Endothelial cell of umbilical vein (primary cell): ENCODE data around the gene ZFYVE21. TPM values are rescaled to one million over a fixed set of nuclear protein-coding genes. Genes with fewer than 3 reads are reported as not detected.

ENCODE experiments used
- BruUV-seq: library from RNA; stranded (reverse); fragments of 400-500 nt; replicated peaks from 2 replicates; lab custom pipeline; 2021; lab: Mats Ljungman, UMichigan
- CTCF ChIA-PET: fragments of 300-600, 350-600 bp; sonication (Branson Sonifier 250); formaldehyde crosslinking; loops from one replicate; lab custom pipeline; 2021; ENCODE audit warnings: antibody characterized with exemption, inconsistent platforms; lab: Charles Lee
- POLR2A ChIA-PET: fragments of 300-600, 350-600 bp; sonication (Branson Sonifier 250); formaldehyde crosslinking; loops from one replicate; lab custom pipeline; 2021; ENCODE audit warnings: antibody characterized with exemption, inconsistent platforms; lab: Charles Lee
- DNase-seq: peaks from one replicate; pipeline ENCODE4 v3.0.0-alpha.2; 2011; ENCODE audit warnings: low read depth, low spot score
- FAIRE-seq: peaks from 2 replicates; lab custom pipeline; 2011; peaks lifted over from hg19 to GRCh38; lab: Jason Lieb, UNC
- H2AFZ ChIP-seq: 2 replicates; pipeline ENCODE4 v1.6.0; 2012; ENCODE audit warnings: low read depth, low read length, control low read depth, inconsistent platforms
- H3K27ac ChIP-seq: 2 replicates; pipeline ENCODE4 v1.5.1; 2011; ENCODE audit warnings: low read depth, mild to moderate bottlenecking, control low read depth, low read length, moderate library complexity; ENCODE audit not compliant: insufficient read depth
- H3K27me3 ChIP-seq, 2 experiments: 2 replicates each; pipeline versions ENCODE4 v1.6.0 to v1.6.1; 2011; ENCODE audit warnings: low read length in 2 of 2, mixed read lengths in 1 of 2; ENCODE audit not compliant: control insufficient read depth in 2 of 2, insufficient read depth in 2 of 2
- H3K36me3 ChIP-seq, 2 experiments: 2 replicates in 1 of 2; 3 replicates in 1 of 2; pipeline ENCODE4 v1.5.1; 2011; ENCODE audit warnings: low read length in 2 of 2, mild to moderate bottlenecking in 1 of 2, moderate library complexity in 1 of 2; ENCODE audit not compliant: control insufficient read depth in 2 of 2, insufficient read depth in 2 of 2; ENCODE audit errors: extremely low read depth in 1 of 2
- H3K4me1 ChIP-seq: 3 replicates; pipeline ENCODE4 v1.5.1; 2011; ENCODE audit warnings: mild to moderate bottlenecking, low read length; ENCODE audit not compliant: control insufficient read depth, insufficient read depth; ENCODE audit errors: extremely low read depth
- H3K4me2 ChIP-seq: 2 replicates; pipeline ENCODE4 v1.6.1; 2011; ENCODE audit warnings: low read length, control low read depth, mixed read lengths; ENCODE audit not compliant: insufficient read depth
- H3K4me3 ChIP-seq, 3 experiments: fragments of 200-600 bp in 1 of 3; sonication (generic), shearing (Covaris generic) in 1 of 3; replicated peaks in 1 of 3; 2 replicates each; pipeline ENCODE4 v1.5.1; 2011 to 2016; ENCODE audit warnings: control low read depth in 3 of 3, low read length in 3 of 3, mild to moderate bottlenecking in 2 of 3, inconsistent platforms in 1 of 3, low read depth in 1 of 3, moderate library complexity in 1 of 3; ENCODE audit not compliant: insufficient read depth in 1 of 3
- H3K79me2 ChIP-seq: 2 replicates; pipeline ENCODE4 v1.6.0; 2012; ENCODE audit warnings: low read length, inconsistent platforms; ENCODE audit not compliant: control insufficient read depth, insufficient read depth
- H3K9ac ChIP-seq: replicated peaks from 2 replicates; pipeline ENCODE3; 2011; ENCODE audit warnings: low read length, control low read depth; ENCODE audit not compliant: insufficient read depth; ENCODE audit errors: extremely low read depth
- H3K9me1 ChIP-seq: replicated peaks from 3 replicates; pipeline ENCODE4 v1.6.0; 2011; ENCODE audit warnings: mild to moderate bottlenecking, low read length; ENCODE audit not compliant: control insufficient read depth, insufficient read depth; ENCODE audit errors: extremely low read depth
- H3K9me3 ChIP-seq: replicated peaks from 2 replicates; pipeline ENCODE4 v1.5.1; 2012; ENCODE audit warnings: low read length, inconsistent platforms; ENCODE audit not compliant: control insufficient read depth, insufficient read depth
- H4K20me1 ChIP-seq: replicated peaks from 2 replicates; pipeline ENCODE3; 2011; ENCODE audit warnings: mild to moderate bottlenecking, low read length; ENCODE audit not compliant: control insufficient read depth, insufficient read depth; ENCODE audit errors: extremely low read depth
- EZH2 ChIP-seq: IDR thresholded peaks from 2 replicates; pipeline ENCODE4 v1.6.1; 2012; ENCODE audit warnings: borderline replicate concordance, low read depth, mild to moderate bottlenecking, moderate library complexity, low read length, inconsistent platforms; ENCODE audit not compliant: severe bottlenecking
- FOS ChIP-seq: IDR thresholded peaks from 2 replicates; pipeline ENCODE4 v1.6.1; 2011; ENCODE audit warnings: mild to moderate bottlenecking, low read length, moderate library complexity, borderline replicate concordance; ENCODE audit not compliant: insufficient read depth
- GATA2 ChIP-seq: IDR thresholded peaks from 2 replicates; pipeline ENCODE4 v1.7.0; 2011; ENCODE audit warnings: low read depth, mild to moderate bottlenecking, moderate library complexity, mixed read lengths, low read length; ENCODE audit not compliant: insufficient read length, insufficient read depth
- JUN ChIP-seq: IDR thresholded peaks from 2 replicates; pipeline ENCODE4 v1.6.1; 2011; ENCODE audit warnings: borderline replicate concordance, low read depth; ENCODE audit not compliant: insufficient read length, insufficient read depth
- MYC ChIP-seq: IDR thresholded peaks from one replicate; pipeline ENCODE4 v1.6.1; 2011; ENCODE audit warnings: mild to moderate bottlenecking, low read depth, low read length
- POLR2A ChIP-seq: IDR thresholded peaks from 2 replicates; pipeline ENCODE4 v1.6.1; 2012; ENCODE audit warnings: low read depth, mild to moderate bottlenecking, control low read depth, low read length
- POLR2AphosphoS5 ChIP-seq: IDR thresholded peaks from 2 replicates; pipeline ENCODE4 v1.6.1; 2012; ENCODE audit warnings: low read depth, mild to moderate bottlenecking, control low read depth, low read length, moderate library complexity; ENCODE audit not compliant: insufficient read depth
- dilution Hi-C: fragments of 300-500 bp; cut with MboI; formaldehyde crosslinking; loops from one replicate; pipeline ENCODE4 v1.15.0; 2019; ENCODE audit warnings: low sequenced_read_pairs; ENCODE audit not compliant: extremely low pct_ligation_motif_present
- intact Hi-C: fragments of 100-400 bp; cut with micrococcal nuclease; formaldehyde crosslinking; loops from one replicate; pipeline ENCODE4 v1.10.0; 2022
- polyA plus RNA-seq, 4 experiments: library from polyadenylated mRNA; depleted of rRNA in 3 of 4; stranded (reverse) in 3 of 4; unstranded in 1 of 4; fragments of >200 nt; gene quantifications; 2 replicates each; pipeline versions ENCODE4 v1.2.1 to v1.2.3, GENCODE V29; 2011 to 2012; ENCODE audit warnings: missing spikeins in 1 of 4
- total RNA-seq: library from RNA; stranded (reverse); gene quantifications from 2 replicates; pipeline ENCODE4 v1.2.3, GENCODE V29; 2021
- TF ChIP-seq, protein P1 (sequence below), 2 donors: IDR thresholded peaks; 1 replicate in 1 of 2; 2 replicates in 1 of 2; pipeline ENCODE4 v1.5.1; 2011; ENCODE audit warnings: low read length in 2 of 2, mild to moderate bottlenecking in 2 of 2, moderate library complexity in 2 of 2, control low read depth in 1 of 2, inconsistent platforms in 1 of 2, low read depth in 1 of 2; ENCODE audit not compliant: insufficient read depth in 1 of 2; ENCODE audit errors: extremely low read depth in 1 of 2
- TF ChIP-seq, protein P2 (sequence below): IDR thresholded peaks from 2 replicates; pipeline ENCODE4 v1.6.1; 2011; ENCODE audit not compliant: insufficient read depth, insufficient read length

Gene ZFYVE21
- total and polyA plus RNA-seq, 2 donors (not counting 3 experiments of a cell fraction or from before 2014, with no cell fraction given) = 54.5 to 98.3 TPM

DNA sequence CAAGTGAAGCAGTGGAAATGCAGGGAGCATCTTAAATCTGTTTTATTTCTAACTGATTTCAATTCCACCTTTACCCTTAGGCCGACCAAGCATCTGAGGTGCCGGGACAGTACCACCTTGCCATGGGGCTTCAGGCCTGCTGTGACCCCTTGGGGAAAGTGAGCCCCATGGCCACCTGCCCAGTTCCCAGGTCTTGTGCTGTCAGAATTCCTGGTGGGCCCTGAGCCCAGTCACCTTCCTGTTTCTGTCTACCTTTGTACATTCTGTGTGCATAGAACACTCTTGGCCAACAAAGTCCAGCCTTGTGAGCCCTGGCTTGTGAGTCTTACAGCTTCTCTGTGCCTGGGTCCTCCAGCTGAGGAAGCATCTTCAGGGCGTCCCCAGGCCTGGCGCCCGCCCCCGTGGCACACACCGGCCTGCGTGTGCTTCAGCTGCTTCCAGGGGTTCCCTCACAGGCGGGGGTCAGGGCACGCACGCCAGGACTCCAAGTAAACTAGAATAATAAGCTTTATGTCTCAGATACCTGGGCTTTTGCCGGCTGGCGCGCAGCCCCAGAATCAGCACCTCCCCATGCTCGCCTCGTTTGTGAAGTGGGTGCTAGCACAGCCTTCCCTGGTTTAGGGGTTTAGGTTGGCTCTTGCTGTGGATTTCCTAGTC, 10.3 kb downstream of the ZFYVE21 start:
- Histone ChIP-seq H2AFZ (no peak overlapping the region), H3K4me2 (no peak overlapping the region), H3K9ac (no peak overlapping the region), H3K36me3 (peaks cover 0 to 16% of the 10 kb centered on the region in 2 experiments), H3K4me3 (no peak overlapping the region), H3K27ac (no peak overlapping the region), H3K27me3 (no peaks in the 10 kb centered on the region), H3K9me3 (no peaks in the 10 kb centered on the region), H3K4me1 (no peaks in the 10 kb centered on the region), H3K79me2 (peaks cover 41% of the 10 kb centered on the region), H3K9me1 (no peaks in the 10 kb centered on the region), H4K20me1 (no peaks in the 10 kb centered on the region)
- BruUV-seq = no TSS peak
- ChIA-PET POLR2A (no interaction called here), CTCF (no interaction called here)
- intact Hi-C loops (no loop called here), dilution Hi-C loops (no loop called here)
- TF ChIP-seq FOS = no peak
- TF ChIP-seq MYC = no peak
- TF ChIP-seq POLR2AphosphoS5 = no peak
- TF ChIP-seq, protein P1, sequence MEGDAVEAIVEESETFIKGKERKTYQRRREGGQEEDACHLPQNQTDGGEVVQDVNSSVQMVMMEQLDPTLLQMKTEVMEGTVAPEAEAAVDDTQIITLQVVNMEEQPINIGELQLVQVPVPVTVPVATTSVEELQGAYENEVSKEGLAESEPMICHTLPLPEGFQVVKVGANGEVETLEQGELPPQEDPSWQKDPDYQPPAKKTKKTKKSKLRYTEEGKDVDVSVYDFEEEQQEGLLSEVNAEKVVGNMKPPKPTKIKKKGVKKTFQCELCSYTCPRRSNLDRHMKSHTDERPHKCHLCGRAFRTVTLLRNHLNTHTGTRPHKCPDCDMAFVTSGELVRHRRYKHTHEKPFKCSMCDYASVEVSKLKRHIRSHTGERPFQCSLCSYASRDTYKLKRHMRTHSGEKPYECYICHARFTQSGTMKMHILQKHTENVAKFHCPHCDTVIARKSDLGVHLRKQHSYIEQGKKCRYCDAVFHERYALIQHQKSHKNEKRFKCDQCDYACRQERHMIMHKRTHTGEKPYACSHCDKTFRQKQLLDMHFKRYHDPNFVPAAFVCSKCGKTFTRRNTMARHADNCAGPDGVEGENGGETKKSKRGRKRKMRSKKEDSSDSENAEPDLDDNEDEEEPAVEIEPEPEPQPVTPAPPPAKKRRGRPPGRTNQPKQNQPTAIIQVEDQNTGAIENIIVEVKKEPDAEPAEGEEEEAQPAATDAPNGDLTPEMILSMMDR (IDR thresholded peaks at IDR 0.05; ENCODE audit: extremely low read depth in 1 of 2, insufficient read depth in 1 of 2, low read depth in 1 of 2, low read length in 2 of 2) = no peak
- FAIRE-seq (no peak), DNase-seq (no peak)

- Histone ChIP-seq H4K20me1 (no peaks in the 10 kb centered on the region), H3K79me2 (peaks cover 36% of the 10 kb centered on the region), H3K36me3 (peaks cover 0 to 17% of the 10 kb centered on the region in 2 experiments), H3K9me1 (no peaks in the 10 kb centered on the region), H3K27me3 (no peaks in the 10 kb centered on the region), H3K9ac (no peak overlapping the region), H3K4me3 (no peak overlapping the region), H3K4me1 (no peaks in the 10 kb centered on the region), H2AFZ (no peak overlapping the region), H3K9me3 (no peaks in the 10 kb centered on the region), H3K27ac (no peak overlapping the region), H3K4me2 (no peak overlapping the region)
- no TSS peak for BruUV-seq
- CTCF ChIA-PET = no interaction called here
- dilution Hi-C loops = no loop called here
- POLR2A ChIA-PET = no interaction called here
- DNase-seq (no peak), FAIRE-seq (no peak)
- intact Hi-C loops = no loop called here
- TF ChIP-seq, protein P2, sequence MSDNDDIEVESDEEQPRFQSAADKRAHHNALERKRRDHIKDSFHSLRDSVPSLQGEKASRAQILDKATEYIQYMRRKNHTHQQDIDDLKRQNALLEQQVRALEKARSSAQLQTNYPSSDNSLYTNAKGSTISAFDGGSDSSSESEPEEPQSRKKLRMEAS = no peak
- TF ChIP-seq GATA2 (no peak), POLR2A (no peak), MYC (no peak), POLR2AphosphoS5 (no peak), FOS (no peak), JUN (no peak), EZH2 (no peak)
- TF ChIP-seq, protein P1 (IDR thresholded peaks at IDR 0.05; ENCODE audit: extremely low read depth in 1 of 2, insufficient read depth in 1 of 2, low read depth in 1 of 2, low read length in 2 of 2) = no peak
Observed at GRCh38 chr14:103726474-103726873, 10.9 kb downstream of the ZFYVE21 start.
